Activated CD4-positive, alpha-beta T cell treated with anti-CD3 and anti-CD28 coated beads, Interleukin-2, amount 50 U/mL, for 24 hours (primary cell): ENCODE measurements around the gene AMD1.
"Not testable (repeated sequence)": the region's sequence is repeated elsewhere in the genome, so short reads cannot be mapped to it uniquely, and the experiment has no call there.

Experiments used
- DNase-seq, 2 donors: peaks; one replicate each; pipeline ENCODE4 v3.0.0-alpha.2; 2020; ENCODE audit warnings: low read depth in 1 of 2, low spot score in 1 of 2

The AMD1 gene

GRCh38 chr6:110873981-110874879 is at the start of gene AMD1:
TSS of gene AMD1 (plus strand) at chr6:110874785. CDS start at chr6:110875106, 321 bp downstream.
- peak; percentile 83 to 98 for DNase-seq

DNA sequence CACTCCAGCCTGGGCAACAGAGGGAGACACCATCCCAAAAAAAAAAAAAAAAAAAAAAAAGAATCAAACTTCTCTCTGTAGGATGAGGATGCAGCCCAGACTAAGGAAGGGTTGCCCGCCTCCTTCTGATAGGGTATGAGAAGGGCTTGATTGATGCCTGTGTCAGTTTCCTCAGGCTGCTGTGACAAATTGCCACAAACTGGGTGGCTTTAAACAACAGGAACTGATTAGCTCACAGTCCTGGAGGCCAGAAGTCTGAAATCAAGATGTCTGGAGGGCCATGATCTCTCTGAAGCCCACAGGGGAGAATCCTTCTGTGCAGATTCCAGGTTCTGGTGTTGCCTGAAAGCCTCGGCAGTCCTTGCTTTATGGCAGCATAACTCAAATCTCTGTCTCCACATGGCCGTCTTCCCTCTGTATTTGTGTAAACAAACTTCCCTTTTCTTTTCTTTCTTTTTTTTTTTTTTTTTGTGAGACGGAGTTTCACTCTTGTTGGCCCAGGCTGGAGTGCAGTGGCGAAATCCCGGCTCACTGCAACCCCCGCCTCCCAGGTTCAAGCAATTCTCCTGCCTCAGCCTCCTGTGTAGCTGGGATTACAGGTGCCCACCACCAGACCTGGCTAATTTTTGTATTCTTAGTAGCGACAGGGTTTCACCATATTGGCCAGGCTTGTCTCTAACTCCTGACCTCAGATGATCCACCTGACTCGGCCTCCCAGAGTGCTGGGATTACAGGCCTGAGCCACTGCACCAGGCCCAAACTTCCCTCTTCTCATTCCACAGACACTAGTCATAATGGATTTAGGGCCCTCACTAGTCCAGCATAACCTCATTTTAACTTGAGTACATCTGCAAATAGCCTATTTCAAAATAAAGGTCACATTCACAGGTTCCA is 48.1 kb upstream of the AMD1 start:
- DNase-seq: no peak

DNA sequence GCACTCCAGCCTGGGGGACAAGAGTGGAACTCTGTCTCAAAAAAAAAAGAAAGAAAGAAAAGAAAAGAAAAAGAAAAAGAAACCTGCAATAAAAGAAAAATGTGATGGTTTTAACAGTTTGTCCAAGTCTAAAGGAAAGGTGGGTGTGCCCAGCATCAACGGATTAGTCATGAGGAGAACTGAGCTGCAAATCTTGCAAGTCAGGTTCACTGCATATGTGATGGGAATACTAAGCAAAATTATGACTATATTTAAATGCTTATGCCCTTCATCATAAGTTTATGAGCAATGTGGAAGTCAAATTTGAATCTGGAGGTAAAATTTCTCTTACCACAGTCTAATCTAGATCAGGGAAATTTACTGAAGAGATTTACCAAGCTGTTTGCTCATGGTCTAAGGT is 46.2 kb upstream of the AMD1 start:
- no peak for DNase-seq

- no peak for DNase-seq
Observed at GRCh38 chr6:110831405-110831804, 43.2 kb upstream of the AMD1 start.

- DNase-seq: no peak
Observed at GRCh38 chr6:110833831-110834230, 40.8 kb upstream of the AMD1 start.

- not testable (repeated sequence) for DNase-seq
Observed at GRCh38 chr6:110835751-110836150, 38.8 kb upstream of the AMD1 start.

DNA sequence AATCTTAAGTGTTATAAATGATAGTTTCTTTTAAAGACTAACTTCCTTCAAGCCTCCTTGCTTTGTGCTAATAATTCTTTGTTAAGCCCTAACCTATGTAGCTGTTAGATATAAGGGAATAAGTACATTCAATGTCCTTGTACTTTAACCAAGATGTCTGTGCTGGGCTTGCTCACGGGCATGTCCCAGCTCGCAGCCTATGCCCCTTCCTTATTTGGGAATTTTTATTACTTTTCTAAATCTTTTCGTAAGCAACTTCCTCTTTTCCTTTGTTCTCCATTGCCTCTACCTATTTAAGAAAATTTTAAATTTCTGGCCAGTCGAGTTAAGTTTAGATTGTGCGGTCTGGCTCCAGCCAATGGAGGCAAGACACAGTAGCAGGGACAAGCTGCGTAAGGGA is 33.3 kb upstream of the AMD1 start:
- DNase-seq: no peak

DNA sequence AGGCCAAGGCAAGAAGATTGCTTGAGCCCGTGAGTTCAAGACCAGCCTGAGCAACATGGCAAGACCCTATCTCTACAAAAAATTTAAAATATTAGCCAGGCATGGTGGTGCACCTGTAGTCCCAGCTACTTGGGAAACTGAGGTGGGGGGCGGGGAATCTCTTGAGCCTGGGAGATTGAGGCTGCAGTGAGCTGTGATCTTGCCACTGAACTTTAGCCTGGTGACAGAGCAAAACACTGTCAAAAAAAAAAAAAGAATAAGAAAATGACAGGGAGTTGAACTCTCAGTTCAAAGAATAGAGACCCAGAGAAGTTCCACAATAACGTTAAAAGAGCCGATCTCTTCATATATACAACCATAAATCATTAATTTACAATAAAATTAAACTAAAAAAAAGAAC is 24.8 kb upstream of the AMD1 start:
- DNase-seq: no peak

GRCh38 chr6:110852773-110853172 is 21.8 kb upstream of the AMD1 start:
- no peak for DNase-seq

DNA sequence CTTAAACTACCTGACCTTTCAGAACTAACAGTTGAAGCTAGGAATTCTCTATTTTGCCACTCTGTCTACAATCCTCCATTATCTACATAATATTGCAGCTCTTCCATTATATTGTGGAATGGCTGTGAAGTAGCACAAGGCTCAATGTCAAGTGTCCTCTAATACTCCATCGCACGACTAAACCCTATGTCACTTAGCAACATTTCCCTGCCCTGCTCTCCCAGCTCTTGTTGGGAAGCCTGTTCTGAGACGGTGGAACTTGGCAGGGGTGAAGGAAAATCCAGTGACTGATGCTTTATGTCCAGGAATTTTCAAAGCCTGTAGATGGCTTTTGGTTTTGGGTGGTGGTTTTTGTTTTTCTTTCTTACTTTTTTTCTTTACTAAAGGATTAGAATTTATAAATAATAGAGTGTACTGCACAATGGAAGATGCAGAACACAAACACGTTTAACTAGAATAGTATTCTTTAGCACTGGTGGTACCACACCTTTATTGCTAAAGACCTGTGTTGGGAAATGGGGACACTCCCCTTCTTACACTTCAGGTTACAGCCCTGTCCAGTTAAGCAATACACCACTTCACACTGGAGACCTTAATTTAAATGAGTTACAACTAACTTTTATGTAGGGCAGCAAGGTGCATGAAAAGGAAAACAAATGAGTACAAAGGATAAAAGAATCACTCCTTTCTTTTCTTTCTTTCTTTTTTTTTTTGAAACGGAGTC is 20.7 kb upstream of the AMD1 start:
- DNase-seq: no peak

- no peak for DNase-seq
Observed at GRCh38 chr6:110856296-110856695, 18.3 kb upstream of the AMD1 start.

DNA sequence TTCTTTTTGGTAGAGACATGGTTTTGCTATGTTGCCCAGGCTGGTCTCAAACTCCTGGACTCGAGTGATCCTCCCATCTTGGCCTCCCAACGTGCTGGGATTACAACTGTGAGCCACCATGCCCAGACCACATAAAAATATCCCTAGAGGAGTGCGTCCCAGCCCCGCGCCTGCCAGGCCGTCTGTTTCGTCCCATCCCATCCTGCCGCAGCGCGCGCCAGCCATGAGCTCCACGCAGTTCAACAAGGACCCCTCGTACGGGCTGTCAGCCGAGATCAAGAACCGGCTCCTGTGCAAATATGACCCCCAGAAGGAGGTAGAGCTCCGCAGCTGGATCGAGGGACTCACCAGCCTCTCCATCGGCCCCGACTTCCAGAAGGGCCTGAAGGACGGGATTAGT is 16.6 kb upstream of the AMD1 start:
- DNase-seq: no peak

DNA sequence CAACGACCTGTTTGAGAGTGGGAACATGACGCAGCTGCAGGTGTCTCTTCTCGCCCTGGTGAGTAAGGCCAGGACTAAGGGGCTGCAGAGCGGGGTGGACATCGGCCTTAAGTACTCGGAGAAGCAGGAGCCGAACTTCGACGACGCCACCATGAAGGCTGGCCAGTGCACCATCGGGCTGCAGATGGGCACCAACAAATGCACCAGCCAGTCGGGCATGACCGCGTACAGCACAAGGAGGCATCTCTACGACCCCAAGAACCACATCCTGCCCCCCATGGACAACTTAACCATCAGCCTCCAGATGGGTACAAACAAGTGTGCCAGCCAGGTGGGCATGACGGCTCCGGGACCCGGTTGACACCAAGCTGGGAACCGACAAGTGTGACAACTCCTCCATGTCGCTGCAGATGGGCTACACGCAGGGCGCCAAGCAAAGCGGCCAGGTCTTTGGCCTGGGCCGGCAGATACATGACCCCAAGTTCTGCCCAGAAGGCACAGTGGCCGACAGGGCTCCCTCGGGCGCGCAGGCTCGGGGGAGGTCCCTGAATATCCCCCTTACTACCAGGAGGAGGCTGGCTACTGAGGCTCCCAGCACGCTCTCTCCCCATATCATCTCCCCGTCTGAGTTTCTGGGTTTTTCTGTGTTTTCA is 15.9 kb upstream of the AMD1 start:
- DNase-seq: no peak

DNA sequence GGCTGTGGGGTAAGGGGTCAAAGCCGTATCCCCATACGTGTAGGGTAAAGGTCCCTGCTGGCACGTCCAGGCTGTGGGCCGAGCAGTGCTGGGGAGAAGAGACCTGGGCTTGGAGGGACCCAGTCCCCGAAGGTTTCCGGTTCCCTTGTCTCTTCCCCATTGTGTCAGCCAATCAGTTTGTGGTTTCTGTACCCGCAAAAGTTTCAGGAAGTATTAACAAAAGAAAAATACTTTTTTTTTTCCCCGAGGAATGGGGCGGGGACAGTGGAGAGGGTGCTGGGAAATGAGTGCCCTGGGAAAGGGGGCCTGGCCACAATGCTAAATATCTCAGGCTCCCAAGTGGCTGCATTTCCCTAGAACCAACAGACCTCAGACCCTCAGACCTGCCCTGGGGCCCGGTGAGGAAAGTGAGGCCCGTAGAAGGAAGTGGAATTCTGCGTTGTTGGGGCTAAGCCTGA is 15.2 kb upstream of the AMD1 start:
- no peak for DNase-seq

GRCh38 chr6:110864824-110865223 is 9.8 kb upstream of the AMD1 start:
- DNase-seq: no peak

- peak; percentile 34 to 39 for DNase-seq
Observed at GRCh38 chr6:110874880-110875547, 429 bp downstream of the AMD1 start.

- DNase-seq: peak; percentile 42 to 49
Observed at GRCh38 chr6:110875548-110876169, 1.1 kb downstream of the AMD1 start.

- DNase-seq: peak; percentile 50 to 56
Observed at GRCh38 chr6:110876170-110876773, 1.7 kb downstream of the AMD1 start.

DNA sequence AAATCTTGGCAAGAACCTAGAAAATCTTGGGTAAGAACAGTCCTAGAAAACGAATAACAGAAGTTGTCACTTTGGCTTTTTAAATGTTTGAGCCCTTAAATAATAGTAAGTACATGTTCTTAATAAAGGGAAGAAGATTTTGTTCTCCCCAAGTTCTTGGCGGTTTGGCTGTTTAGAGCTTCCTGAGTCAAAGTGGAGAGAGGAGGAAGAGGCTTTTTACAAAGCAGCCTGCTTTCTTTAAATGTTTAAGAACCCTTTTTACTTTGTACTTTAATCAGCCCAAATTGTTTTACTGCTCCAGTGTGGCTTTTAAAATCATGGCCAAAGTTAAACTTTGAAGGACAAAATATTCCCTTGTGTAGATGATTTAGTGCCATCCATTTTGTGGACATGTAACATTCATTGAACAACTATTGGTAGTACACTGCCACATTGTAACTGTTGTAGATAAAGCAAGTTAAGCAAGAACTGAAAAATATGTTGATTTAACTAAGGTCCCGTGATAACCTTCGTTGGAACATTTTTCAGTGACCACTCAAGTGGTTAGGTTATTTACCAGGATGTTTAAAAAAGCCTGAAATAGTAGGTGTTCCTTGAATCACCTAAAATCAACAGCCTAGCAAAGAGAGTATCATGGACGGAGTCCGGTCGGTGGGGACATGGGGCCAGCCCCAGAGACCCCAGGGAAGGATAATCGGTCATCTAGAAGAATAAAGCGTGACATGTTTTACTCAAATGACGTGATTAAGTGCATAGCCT is 2.4 kb downstream of the AMD1 start:
- DNase-seq: no peak
